GM12891 (cell line): ENCODE results near the gene PCDH9.

Source experiments
- POLR2A ChIP-seq: IDR thresholded peaks from 2 replicates; pipeline ENCODE4 v1.6.1; 2011; ENCODE audit warnings: low read depth, low read length, control low read depth
- POLR2AphosphoS5 ChIP-seq: IDR thresholded peaks from 2 replicates; pipeline ENCODE4 v1.6.1; 2011; ENCODE audit warnings: low read depth, low read length, control low read depth
- POU2F2 ChIP-seq: IDR thresholded peaks from 2 replicates; pipeline ENCODE4 v1.6.1; 2011; ENCODE audit warnings: low read depth, mild to moderate bottlenecking, control low read depth, low read length, moderate library complexity
- SPI1 ChIP-seq: IDR thresholded peaks from 2 replicates; pipeline ENCODE4 v1.6.1; 2011; ENCODE audit warnings: low read depth, low read length, control low read depth
- TAF1 ChIP-seq: IDR thresholded peaks from 2 replicates; pipeline ENCODE4 v1.6.1; 2011; ENCODE audit warnings: low read depth, low read length, control low read depth

DNA sequence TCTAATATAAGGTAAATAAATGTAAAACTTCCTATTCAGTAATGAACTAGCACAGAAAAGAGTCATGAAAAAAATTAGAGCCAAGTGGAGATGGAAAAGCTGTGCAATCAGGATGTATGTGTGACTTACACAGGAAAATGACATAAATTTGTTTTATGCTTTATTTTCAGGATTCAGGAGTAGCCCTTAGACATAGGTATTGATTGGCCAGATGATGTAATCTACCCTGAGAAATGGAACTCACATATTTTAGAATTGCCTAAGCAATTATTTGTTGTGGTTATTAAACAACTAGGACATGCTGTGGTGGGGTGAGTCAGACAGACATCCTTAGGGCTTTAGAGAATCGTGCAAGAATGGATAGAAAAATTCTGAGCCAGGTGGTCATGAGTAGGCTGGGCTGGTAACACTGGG, 110.6 kb downstream of the PCDH9 start:
- no peak for TF ChIP-seq POLR2AphosphoS5
- no peak for TF ChIP-seq POLR2A
- no peak for TF ChIP-seq POU2F2
- no peak for TF ChIP-seq TAF1
- TF ChIP-seq SPI1: no peak
